ENCODE data around the gene AAK1. TPM values are rescaled to one million over a fixed set of nuclear protein-coding genes. Genes with fewer than 3 reads are reported as not detected.

AAK1 gene
- polyA plus RNA-seq, 1 experiment, result 23.3 TPM

DNA sequence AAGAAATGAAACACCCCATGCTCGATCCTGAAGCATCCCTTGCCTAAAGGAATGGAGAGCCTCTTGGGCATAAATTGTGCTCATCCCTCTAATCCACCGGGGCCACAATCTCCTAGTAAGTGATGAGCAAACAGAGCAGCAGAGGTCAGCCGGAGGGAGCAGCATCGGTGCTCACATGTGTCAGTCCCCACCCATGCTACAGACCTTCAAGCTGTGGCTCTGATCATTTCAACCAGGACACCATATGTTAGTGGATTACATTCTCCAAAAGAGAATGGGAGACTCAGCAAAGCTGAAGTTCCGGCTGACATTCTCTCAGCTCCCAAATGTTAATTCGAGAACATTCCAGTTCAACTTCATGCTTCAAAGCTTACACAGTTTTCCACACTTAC lies 75.6 kb downstream of the AAK1 start:
- no peaks in the 10 kb centered on the region for H3K27me3 ChIP-seq (ENCODE audit: control insufficient read depth, insufficient read depth, low read length)
- TF ChIP-seq, protein P1, sequence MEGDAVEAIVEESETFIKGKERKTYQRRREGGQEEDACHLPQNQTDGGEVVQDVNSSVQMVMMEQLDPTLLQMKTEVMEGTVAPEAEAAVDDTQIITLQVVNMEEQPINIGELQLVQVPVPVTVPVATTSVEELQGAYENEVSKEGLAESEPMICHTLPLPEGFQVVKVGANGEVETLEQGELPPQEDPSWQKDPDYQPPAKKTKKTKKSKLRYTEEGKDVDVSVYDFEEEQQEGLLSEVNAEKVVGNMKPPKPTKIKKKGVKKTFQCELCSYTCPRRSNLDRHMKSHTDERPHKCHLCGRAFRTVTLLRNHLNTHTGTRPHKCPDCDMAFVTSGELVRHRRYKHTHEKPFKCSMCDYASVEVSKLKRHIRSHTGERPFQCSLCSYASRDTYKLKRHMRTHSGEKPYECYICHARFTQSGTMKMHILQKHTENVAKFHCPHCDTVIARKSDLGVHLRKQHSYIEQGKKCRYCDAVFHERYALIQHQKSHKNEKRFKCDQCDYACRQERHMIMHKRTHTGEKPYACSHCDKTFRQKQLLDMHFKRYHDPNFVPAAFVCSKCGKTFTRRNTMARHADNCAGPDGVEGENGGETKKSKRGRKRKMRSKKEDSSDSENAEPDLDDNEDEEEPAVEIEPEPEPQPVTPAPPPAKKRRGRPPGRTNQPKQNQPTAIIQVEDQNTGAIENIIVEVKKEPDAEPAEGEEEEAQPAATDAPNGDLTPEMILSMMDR (IDR thresholded peaks at IDR 0.05; ENCODE audit: insufficient read depth, low read depth, low read length), result no peak
- H3K36me3 ChIP-seq (ENCODE audit: control insufficient read depth, insufficient read depth, low read length), result no peaks in the 10 kb centered on the region; the same call in none of the 2 replicates
- H3K4me3 ChIP-seq (ENCODE audit: low read depth, low read length), result no peak overlapping the region
- no peak for DNase-seq (ENCODE audit: low read depth)
- CTCF ChIA-PET, result interaction anchor here (1.5 to 2.6 kb wide), 3 partner anchors 14 to 73 kb away, joined by 3 to 7 read pairs (median 3); no protein-coding TSS in a partner anchor
- POLR2A ChIA-PET, result no interaction called here

DNA sequence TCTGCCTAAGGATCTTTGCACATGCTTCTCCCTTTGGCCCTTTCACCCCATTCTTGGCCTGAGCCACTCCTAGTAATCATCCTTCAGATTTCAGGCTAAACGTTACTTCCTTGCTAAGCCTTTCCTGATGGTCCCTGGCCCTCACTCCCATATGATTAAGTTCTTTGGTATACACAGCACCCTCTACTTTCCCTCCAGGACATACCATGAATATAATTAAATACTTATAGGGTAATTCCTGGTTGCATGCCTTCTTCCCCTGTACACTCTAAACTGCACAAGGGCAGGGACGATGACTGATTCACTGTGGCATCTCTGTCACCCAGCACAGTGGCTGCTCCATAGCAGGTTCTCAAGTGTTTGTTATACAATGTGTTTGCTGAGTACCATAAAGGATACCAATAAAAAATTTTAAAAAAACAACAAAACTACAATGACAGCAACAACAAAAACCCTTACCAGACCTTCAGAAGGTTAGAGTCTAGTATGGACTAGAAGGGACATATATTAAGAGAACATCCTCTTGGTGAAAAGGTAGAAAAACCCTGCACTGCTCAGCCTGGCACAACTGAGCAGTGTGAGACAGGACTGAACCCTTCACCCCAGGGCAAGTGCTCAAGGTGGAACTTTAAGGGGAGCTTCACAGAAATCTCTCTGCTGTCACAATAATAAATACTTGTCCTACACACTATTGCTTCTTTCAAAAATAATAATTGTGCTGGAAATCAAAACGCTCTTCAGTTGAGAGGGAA lies 76.2 kb downstream of the AAK1 start:
- TF ChIP-seq, protein P1 (IDR thresholded peaks at IDR 0.05; ENCODE audit: insufficient read depth, low read depth, low read length), result no peak
- no peak for DNase-seq (ENCODE audit: low read depth)

DNA sequence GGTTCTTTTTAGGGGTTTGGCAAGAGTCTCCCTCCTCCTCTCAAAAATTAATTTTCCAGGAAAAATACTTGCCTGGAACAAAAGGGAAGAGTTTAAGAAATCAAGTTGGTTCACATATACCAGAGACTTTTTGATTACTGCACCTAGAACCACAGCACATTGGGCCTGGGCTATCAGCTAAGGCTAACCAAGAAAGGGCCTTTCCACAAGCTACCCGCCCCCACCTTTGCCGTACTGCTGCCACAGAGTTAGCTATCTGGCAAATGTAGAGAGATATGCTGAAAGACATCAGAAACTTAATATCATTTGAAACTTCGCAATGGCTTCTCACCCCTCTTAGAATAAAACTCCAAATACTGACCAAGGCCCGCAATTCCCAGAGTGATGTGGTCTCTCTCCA lies 76.9 kb downstream of the AAK1 start:
- H3K27me3 ChIP-seq (ENCODE audit: control insufficient read depth, insufficient read depth, low read length), result no peaks in the 10 kb centered on the region
- no peak for DNase-seq (ENCODE audit: low read depth)
- ChIA-PET CTCF (interaction anchor here (0.6 to 3.4 kb wide), 12 partner anchors 10 to 232 kb away, joined by 3 to 14 read pairs (median 4); no protein-coding TSS in a partner anchor), POLR2A (no interaction called here)
- H3K36me3 ChIP-seq (ENCODE audit: control insufficient read depth, insufficient read depth, low read length), result no peaks in the 10 kb centered on the region; the same call in none of the 2 replicates
- H3K4me3 ChIP-seq (ENCODE audit: low read depth, low read length), result no peak overlapping the region
- TF ChIP-seq, protein P1 (IDR thresholded peaks at IDR 0.05; ENCODE audit: insufficient read depth, low read depth, low read length), result no peak

More for the DNA sequence above, 76.2 kb downstream of the AAK1 start:
- H3K4me3 ChIP-seq (ENCODE audit: low read depth, low read length), result no peak overlapping the region
- ChIA-PET CTCF (interaction anchor here (0.6 to 3.4 kb wide), 6 partner anchors 15 to 232 kb away, joined by 3 to 10 read pairs (median 3); no protein-coding TSS in a partner anchor), POLR2A (no interaction called here)
- no peaks in the 10 kb centered on the region for H3K27me3 ChIP-seq (ENCODE audit: control insufficient read depth, insufficient read depth, low read length)
- no peaks in the 10 kb centered on the region; the same call in none of the 2 replicates for H3K36me3 ChIP-seq (ENCODE audit: control insufficient read depth, insufficient read depth, low read length)

DNA sequence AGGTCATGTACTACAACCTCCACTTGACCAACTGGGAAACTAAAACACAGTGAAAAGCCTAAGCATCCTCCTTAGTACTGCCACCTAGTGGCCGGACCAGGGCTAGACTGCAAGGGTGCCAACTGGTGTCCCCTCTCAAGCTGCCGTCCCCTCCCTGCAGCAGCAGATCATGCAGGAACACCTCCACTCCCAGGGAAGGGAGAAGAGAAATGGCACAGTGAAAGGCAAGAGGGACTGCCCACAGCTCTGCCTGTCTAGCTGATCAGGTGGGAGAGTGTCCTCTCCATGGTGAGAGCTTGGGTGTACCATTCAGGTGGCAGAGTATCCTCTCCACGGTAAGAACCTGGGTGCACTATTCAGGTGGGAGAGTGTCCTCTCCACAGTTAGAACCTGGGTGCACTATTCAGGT lies 78.1 kb downstream of the AAK1 start:
- TF ChIP-seq, protein P1 (IDR thresholded peaks at IDR 0.05; ENCODE audit: insufficient read depth, low read depth, low read length), result peak; percentile 57
- no peaks in the 10 kb centered on the region; the same call in none of the 2 replicates for H3K36me3 ChIP-seq (ENCODE audit: control insufficient read depth, insufficient read depth, low read length)
- CTCF ChIA-PET, result interaction anchor here (0.7 to 3.4 kb wide), 22 partner anchors 9 to 159 kb away, joined by 3 to 14 read pairs (median 4); no protein-coding TSS in a partner anchor
- no peak for DNase-seq (ENCODE audit: low read depth)
- H3K27me3 ChIP-seq (ENCODE audit: control insufficient read depth, insufficient read depth, low read length), result no peaks in the 10 kb centered on the region
- POLR2A ChIA-PET, result no interaction called here
- no peak overlapping the region for H3K4me3 ChIP-seq (ENCODE audit: low read depth, low read length)

DNA sequence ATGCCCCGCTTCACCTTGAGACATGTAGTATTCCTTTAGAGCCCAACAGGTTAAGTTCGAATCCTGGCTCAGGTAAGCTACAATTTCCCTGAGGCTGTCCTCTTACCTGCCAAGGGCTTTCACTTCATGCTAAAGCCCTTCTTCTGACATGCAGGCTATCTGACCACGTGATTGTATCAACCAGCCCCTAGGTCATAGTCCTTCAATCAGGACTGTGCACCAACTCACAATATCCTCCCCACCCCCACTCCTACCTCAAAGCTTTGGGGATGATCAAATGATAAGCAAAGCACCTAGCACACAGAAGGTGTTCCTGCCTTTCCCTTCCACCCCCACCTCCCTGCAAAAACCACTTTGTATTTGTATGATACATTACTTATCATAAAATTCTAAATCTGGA lies 78.9 kb downstream of the AAK1 start:
- TF ChIP-seq, protein P1 (IDR thresholded peaks at IDR 0.05; ENCODE audit: insufficient read depth, low read depth, low read length), result no peak
- Histone ChIP-seq H3K36me3 (ENCODE audit: control insufficient read depth, insufficient read depth, low read length) (no peaks in the 10 kb centered on the region; the same call in none of the 2 replicates), H3K27me3 (ENCODE audit: control insufficient read depth, insufficient read depth, low read length) (no peaks in the 10 kb centered on the region), H3K4me3 (ENCODE audit: low read depth, low read length) (no peak overlapping the region)
- POLR2A ChIA-PET, result no interaction called here
- DNase-seq (ENCODE audit: low read depth), result no peak
- CTCF ChIA-PET, result interaction anchor here (0.8 to 3.4 kb wide), 11 partner anchors 9 to 160 kb away, joined by 3 to 14 read pairs (median 5); no protein-coding TSS in a partner anchor

Measured in BJ (cell line).